Activated naive CD4-positive, alpha-beta T cell treated with anti-CD3 and anti-CD28 coated beads, Interleukin-2, amount 50 U/mL, for 16 hours (primary cell): Measurements from ENCODE around the gene SGF29.
"Not testable (repeated sequence)": the region's sequence is repeated elsewhere in the genome, so short reads cannot be mapped to it uniquely, and the experiment has no call there.

Source experiments
- DNase-seq: peaks from one replicate; pipeline ENCODE4 v3.0.0-alpha.2; 2020

Gene SGF29

DNA sequence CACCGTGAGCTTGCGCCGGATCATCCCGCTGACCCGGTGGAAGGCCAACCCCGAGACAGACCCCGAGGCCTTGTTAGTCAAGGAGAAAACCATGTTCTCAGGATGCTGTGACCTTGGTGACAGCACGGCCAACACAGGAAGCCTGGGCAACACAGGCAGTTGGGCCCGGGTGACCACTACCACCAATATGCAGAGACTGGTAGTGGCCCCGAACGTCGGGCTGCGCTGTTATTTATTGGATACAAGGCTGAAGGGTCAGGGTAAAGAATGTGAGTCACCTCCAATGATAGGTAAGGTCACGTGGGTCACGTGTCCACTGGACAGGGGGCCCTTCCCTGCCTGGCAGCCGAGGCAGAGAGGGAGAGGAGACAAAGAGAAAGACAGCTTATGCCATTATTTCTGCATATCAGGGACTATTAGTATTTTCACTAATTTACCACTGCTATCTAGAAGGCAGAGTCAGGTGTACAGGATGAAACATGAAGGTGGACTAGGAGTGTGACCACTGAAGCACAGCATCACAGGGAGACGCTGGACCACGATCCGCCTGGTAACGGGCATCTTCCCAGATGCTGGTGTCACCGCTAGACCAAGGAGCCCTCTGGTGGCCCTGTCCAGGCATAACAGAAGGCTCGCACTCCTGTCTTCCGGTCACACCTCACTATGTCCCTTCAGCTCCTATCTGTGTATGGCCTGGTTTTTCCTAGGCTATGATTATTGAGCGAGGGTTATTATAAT lies 61.9 kb downstream of the SGF29 start:
- DNase-seq: not testable (repeated sequence)

DNA sequence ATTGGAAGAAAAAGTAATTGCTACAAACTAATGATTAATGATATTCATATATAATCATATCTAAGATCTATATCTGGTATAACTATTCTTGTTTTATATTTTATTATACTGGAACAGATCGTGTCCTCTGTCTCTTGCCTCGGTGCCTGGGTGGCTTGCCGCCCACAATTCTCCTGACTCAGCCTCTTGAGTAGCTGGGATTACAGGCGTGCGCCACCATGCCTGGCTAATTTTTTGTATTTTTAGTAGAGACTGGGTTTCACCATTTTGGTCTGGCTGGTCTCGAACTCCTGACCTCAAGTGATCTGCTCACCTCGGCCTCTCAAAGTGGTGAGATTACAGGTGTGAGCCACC lies 62.5 kb downstream of the SGF29 start:
- not testable (repeated sequence) for DNase-seq

DNA sequence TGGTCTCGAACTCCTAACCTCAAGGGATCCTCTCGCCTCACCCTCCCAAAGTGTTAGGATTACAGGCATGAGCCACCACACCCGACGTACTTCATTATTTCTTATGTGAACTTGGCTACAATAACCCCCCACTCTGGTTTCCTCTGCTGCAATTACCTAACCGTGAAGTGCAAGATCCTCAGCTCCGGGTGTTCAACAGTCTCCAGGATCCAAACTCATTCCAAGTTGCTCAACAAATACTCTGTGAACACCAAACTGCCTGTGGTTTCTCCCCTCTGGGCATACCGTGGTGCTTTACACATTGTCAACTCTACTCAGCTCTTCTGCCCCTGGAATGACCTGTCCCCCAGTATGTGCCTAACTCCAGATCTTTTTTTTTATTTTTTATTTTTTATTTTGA lies 62.9 kb downstream of the SGF29 start:
- DNase-seq: no peak

DNA sequence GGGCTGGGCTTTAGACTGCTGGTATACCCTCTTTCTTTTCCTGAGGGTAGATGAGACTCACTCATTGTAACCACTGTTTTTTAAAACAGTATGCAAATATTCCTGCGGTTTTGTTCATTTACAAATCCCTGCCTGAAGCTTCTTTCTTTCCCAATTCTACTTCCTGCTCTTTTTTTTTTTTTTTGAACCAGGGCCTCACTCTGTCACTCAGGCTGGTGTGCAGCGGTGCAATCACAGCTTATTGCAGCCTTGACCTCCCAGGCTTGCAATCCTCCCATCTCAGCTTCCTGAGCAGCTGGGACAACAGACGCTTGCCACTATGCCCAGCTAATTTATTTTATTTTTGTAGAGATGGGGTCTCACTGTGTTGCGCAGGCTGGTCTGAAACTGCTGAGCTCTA lies 64.2 kb downstream of the SGF29 start:
- DNase-seq: no peak

DNA sequence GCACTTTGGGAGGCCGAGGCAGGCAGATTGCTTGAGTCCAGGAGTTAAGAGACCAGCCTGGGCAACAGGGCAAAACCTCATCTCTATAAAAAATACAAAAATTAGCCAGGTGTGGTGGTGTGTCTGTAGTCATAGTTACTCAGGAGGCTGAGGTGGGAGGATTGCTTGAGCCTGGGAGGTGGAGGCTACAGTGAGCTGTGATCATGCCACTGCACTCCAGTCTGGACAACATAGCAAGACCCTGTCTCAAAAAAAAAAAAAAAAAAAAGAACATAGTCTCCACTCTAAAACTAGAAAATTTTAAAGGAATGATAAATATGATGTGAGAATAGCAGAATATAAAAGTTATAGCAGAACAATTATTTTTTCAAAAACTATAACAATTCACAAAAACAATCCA lies 66.6 kb downstream of the SGF29 start:
- not testable (repeated sequence) for DNase-seq

DNA sequence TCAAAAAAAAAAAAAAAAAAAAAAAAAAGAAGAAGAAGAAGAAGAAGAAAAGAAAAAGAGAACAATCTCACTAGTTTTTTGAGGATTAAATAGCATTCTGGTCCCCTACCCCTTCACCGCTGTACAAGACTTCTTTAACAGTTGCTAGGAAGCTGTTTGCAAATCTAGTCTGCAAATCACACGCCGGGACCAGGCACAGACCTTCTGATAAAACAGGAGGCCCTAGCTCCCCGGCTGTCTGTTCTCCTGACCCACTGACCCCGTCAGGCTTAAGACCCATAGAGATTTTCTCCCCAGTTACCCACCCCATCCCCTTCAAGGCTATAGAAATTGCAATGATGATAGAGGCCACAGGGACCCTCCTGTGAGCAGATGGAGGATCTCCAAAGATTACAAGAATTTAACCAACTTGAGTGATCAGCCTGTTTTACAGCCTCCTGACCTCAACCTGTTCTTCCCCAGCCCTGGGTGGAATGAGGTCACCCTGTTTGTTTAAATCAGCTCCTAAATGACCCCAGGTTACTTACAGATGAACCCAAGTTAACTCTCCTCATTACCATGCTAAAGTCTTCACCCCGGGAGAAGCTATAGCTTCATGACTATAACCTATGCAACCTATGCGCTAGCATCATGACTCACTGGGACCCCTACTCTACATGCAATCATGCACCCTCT lies 67.9 kb downstream of the SGF29 start:
- DNase-seq: no peak

DNA sequence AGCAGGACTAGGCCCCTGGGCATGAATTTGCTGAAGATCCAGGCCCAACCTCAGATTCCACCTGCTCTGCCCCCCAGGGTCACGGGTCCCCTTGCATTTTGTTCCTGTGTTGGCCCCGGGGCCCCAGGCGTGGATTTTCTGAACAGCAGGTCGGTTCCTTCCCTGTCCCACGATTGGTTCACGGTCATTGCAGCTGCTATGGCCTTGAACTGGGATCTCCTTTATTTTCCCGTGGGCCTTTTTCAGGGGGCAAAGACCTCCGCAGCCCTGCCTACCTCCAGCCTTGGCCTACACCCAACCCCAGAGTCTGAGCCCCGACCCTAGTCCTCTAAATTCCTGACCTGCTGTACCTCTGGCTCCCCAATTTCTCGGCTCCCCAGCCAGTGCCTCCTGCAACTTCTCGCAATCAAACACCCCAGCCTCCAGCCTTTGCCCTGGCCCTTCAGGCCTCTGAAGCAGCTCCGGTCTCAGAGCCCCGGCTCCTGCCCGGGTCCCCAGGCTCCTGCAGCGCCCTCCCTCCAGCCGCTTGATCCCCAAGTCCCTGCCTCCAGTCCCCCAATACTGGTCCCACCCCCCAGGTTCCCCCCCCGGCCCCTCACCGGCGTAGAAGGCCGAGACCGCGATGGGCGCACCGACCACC lies 68.9 kb downstream of the SGF29 start:
- DNase-seq: not testable (repeated sequence)

DNA sequence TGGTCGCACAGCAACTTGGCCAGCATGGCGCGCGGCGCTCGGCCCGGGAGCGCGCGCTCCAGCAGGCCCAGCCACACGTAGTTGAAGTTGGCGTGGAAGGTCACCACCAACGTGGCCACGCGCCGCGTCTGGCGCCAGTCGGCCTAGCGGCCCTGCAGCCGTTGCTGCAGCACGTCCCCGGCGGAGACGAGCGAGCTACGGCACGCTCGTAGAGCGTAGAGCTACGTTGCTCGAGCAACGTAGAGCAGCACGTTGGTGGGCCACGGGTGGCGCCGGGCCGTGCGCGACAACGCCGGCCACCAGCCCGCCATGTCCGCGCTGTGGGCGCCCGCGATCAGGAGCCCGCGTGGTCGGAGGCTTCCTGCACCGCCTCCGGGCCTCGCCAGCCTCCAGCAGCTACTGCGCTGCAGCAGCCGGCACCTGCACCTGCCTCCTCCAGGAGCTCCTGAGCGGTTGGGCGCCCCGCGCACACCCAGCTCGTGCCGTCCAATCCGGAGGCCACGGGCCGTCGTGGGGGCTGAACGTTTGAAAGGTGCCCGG lies 69.5 kb downstream of the SGF29 start:
- peak; percentile 81 for DNase-seq

DNA sequence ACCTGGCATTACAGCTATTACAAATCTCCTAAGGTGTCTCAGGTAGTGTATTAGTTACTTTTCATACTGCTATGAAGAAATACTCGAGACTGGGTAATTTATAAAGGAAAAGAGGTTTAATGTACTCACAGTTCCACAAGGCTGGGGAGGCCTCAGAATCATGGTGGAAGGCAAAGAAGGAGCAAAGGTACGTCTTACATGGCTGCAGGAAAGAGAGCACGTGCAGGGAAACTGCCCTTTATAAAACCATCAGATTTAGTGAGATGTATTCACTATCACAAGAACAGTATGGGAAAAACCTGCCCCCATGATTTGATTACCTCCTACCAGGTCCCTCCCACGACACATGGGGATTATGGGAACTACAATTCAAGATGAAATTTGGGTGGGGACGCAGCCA lies 77.2 kb downstream of the SGF29 start:
- DNase-seq: not testable (repeated sequence)

DNA sequence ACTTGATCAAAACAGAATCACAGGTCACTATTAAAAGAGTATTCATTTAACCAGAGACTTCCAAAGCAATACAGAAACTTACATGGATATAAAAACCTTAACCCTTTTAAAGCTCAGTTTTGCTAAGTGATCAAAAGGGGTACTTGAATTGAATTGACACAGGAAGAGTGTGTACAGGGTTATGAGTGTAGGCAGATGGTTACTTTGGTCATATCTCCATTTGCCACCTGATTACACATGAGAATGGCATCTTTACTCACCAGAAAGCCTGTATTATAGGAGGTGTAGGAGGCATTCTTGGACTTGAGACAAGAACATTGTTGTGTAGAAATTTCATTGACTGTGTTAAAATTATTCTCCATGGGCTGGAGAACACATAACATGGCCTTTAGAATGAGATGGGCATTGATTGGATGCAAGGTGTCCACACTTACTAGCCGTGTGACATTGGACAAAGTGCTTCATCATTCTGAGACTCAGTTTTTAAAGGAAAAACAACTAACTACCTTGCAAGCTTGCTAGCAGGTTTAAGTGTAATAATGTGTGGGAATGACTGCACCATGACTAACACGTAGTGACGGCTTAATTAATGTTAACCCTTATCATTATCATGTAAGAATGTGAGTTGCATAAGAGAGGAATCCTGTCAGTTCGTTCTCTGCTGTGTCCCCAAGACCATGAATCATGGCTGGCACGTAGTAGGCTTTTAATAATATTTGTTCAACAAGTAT lies 82.5 kb downstream of the SGF29 start:
- not testable (repeated sequence) for DNase-seq

DNA sequence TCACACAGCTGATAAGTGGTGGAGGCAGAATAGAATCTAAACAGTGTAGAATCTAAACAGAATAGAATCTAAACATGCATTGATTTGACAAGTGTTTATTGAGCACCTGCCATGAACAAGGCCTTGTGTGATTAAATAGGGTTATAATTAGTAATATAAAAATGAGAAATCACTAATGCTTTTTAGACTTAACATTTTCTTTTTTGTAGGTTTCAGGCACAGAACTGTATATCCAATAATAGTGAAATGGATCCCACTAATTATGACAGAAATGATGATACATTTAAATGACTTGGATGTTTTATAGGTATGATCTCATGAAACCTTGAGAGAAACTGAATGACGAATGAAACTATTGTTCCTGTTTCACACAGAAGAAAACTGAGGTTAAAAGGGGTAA lies 84.0 kb downstream of the SGF29 start, which contains the start of gene NPIPB8:
Gene NPIPB8, plus strand, starts transcription at position 301 of the 400 bp plus-strand sequence. CDS start 296 bp downstream, outside the sequence.
- not testable (repeated sequence) for DNase-seq

DNA sequence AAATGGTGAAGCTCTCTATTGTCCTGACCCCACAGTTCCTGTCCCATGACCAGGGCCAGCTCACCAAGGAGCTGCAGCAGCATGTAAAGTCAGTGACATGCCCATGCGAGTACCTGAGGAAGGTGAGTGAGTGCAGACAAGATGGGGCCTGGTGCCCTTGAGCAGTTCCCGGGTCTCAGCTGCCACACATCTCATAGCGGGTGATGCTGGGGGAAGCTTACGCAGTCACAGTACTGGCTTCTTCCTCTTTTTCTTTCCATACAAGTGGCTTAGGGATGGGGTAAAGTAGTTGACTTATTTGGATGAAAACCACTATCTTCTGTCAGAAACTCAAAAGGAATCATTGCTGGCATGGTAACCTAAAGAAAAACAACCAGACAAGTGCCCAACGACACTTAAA lies 84.6 kb downstream of the SGF29 start:
- DNase-seq: not testable (repeated sequence)

DNA sequence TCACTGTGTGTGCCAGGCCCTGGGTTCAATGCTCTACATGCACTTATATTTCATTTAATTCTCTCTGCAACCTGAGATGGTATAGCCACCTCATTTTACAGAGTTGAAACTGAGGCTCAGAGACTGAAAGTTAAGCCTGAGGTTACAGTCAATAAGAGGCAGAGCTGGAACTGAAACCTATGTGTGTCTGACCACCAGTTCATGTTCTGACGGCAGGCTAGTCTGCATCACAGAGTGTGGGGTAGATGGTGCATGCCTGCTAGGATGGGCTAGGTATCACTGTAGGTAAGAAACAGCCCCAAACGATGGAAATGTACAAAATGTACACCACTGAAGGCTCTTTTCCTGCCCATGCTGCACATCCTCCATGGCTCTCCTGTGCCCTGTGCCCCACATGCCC lies 86.2 kb downstream of the SGF29 start:
- not testable (repeated sequence) for DNase-seq
